Thoracic aorta (tissue), 2 donors: ENCODE data around the gene AHCTF1. TPM values are rescaled to one million over a fixed set of nuclear protein-coding genes. Genes with fewer than 3 reads are reported as not detected.
"Not testable (repeated sequence)": the region's sequence is repeated elsewhere in the genome, so short reads cannot be mapped to it uniquely, and the experiment has no call there.

Source experiments
- ATAC-seq: fragments of 150-250 bp; one replicate; pipeline ENCODE4 v1.8.0; 2017; ENCODE audit warnings: low read depth; ENCODE audit not compliant: insufficient number of reproducible peaks, low FRiP score
- DNase-seq: peaks from one replicate; pipeline ENCODE4 v3.0.0-alpha.2; 2020; ENCODE audit warnings: low spot score
- H3K27ac ChIP-seq, 2 donors: fragments of 200-600 bp; sonication (generic); 1 replicate in 1 of 2; 2 replicates in 1 of 2; pipeline ENCODE4 v1.5.1; 2016; ENCODE audit warnings: mild to moderate bottlenecking in 2 of 2, moderate library complexity in 2 of 2
- H3K27me3 ChIP-seq: fragments of 200-600 bp; sonication (generic); replicated peaks from 2 replicates; pipeline ENCODE4 v1.6.0; 2016; ENCODE audit warnings: mild to moderate bottlenecking; ENCODE audit not compliant: insufficient read depth
- H3K36me3 ChIP-seq: fragments of 200-600 bp; sonication (generic); one replicate; pipeline ENCODE4 v1.5.1; 2016
- H3K4me1 ChIP-seq, 2 donors: fragments of 200-600 bp; sonication (generic); 1 replicate in 1 of 2; 2 replicates in 1 of 2; pipeline versions ENCODE4 v1.5.1 to v1.6.0; 2016; ENCODE audit warnings: low read depth in 2 of 2, mild to moderate bottlenecking in 1 of 2; ENCODE audit not compliant: control insufficient read depth in 1 of 2
- H3K4me3 ChIP-seq: fragments of 200-600 bp; sonication (generic); 2 replicates; pipeline ENCODE4 v1.5.1; 2016; ENCODE audit warnings: mild to moderate bottlenecking
- H3K9me3 ChIP-seq: fragments of 200-600 bp; sonication (generic); 2 replicates; pipeline ENCODE4 v1.5.1; 2016
- total RNA-seq, 2 donors: library from RNA; depleted of rRNA; stranded (reverse); fragments of >200 nt; gene quantifications; one replicate each; pipeline versions ENCODE4 v1.1.0 to v1.2.3, GENCODE V29; 2016
- TF ChIP-seq, protein P1 (sequence below): fragments of 200-600 bp; sonication (generic); IDR thresholded peaks from one replicate; pipeline ENCODE4 v1.5.1; 2019; ENCODE audit warnings: antibody characterized with exemption

AHCTF1 gene
- total RNA-seq, 2 donors from 2014 or later: 36.3 to 69.2 TPM

DNA sequence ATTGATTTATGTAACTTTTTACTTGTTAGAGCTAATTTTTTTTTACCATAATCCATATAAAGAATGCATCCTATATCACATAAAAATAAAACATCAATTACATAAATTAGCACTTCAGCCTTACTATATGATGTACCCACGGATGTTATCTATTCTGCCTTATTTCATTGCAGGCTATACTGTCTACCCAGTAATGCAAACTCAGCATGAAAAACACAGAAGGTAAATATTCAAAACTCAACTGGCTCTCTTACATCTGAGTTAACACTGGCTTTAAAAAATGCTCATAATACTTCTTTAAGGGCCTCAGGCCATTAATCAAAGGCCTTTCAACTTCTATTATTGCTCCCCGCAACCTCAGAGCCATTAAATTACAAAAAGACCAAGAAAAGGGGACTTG lies 65.8 kb downstream of the AHCTF1 start:
- H3K4me1 ChIP-seq: no peaks in the 10 kb centered on the region
- H3K9me3 ChIP-seq: no peaks in the 10 kb centered on the region
- H3K27me3 ChIP-seq: no peaks in the 10 kb centered on the region
- peaks cover 26% of the 10 kb centered on the region for H3K36me3 ChIP-seq
- no peak overlapping the region for H3K27ac ChIP-seq
- H3K4me3 ChIP-seq: no peak overlapping the region
- ATAC-seq (no peak), DNase-seq (no peak)
- TF ChIP-seq, protein P1, sequence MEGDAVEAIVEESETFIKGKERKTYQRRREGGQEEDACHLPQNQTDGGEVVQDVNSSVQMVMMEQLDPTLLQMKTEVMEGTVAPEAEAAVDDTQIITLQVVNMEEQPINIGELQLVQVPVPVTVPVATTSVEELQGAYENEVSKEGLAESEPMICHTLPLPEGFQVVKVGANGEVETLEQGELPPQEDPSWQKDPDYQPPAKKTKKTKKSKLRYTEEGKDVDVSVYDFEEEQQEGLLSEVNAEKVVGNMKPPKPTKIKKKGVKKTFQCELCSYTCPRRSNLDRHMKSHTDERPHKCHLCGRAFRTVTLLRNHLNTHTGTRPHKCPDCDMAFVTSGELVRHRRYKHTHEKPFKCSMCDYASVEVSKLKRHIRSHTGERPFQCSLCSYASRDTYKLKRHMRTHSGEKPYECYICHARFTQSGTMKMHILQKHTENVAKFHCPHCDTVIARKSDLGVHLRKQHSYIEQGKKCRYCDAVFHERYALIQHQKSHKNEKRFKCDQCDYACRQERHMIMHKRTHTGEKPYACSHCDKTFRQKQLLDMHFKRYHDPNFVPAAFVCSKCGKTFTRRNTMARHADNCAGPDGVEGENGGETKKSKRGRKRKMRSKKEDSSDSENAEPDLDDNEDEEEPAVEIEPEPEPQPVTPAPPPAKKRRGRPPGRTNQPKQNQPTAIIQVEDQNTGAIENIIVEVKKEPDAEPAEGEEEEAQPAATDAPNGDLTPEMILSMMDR: no peak

DNA sequence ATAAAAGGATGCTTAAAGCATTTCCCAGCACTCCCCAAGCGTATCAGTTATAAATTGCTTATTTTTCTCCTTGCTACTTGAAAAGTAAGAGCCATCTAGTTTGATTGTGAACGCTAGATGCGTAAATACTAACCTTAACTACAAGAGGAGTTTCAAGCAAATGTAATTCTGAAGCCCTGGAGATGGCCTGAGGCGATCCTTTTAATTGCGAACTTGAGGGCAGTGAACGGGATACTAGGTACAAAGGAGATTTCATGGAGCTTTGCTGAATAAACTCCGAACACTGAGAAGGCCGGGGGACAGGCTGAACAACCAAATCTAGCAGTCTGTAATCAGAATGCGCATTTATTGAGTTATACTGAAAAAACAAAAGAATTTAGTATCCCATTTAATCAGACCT lies 68.0 kb downstream of the AHCTF1 start:
- H3K36me3 ChIP-seq: peaks cover 35% of the 10 kb centered on the region
- not testable (repeated sequence) for H3K4me1 ChIP-seq, ATAC-seq, H3K27me3 ChIP-seq, H3K9me3 ChIP-seq, H3K27ac ChIP-seq, H3K4me3 ChIP-seq, DNase-seq

DNA sequence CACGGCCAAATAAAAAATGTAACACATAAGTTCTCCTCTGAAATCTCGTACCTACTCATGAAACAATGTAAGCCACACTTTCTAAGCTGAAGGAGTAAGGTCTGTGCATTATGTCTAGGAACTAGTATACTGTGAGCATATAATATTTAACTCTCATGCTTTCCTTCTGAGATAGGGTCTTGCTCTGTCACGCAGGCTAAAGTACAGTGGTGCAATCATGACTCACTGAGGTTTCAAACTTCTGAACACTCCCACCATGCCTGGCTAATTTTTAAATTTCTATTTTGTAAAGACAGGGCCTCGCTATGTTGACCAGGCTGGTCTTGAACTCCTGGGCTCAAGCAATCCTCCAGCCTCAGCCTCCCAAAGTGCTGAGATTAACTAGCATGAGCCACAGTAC lies 71.3 kb downstream of the AHCTF1 start:
- H3K36me3 ChIP-seq: peaks cover 44% of the 10 kb centered on the region
- no peak for ATAC-seq
- TF ChIP-seq, protein P1: no peak

DNA sequence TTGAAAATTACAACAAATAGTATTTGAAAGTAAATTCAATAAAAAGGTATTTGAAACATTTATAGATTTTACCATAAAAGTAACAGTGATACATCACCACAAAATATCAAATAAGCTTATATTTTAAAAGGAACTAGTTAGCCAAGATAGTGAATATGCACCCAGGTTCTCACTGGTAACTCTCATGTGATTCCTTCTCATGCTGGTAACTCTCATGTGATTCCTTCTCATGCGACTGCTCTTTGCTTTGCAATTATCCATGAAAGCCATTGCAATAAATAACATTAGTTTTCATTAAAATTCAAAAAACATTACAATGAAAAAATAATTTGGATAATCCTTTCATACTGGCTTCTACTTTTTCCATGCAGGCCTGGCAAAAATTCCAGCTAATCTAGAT lies 75.4 kb downstream of the AHCTF1 start:
- peaks cover 55% of the 10 kb centered on the region for H3K36me3 ChIP-seq
- no peak for ATAC-seq

More for the DNA sequence above, 71.3 kb downstream of the AHCTF1 start:
- no peak overlapping the region for H3K4me3 ChIP-seq
- DNase-seq: no peak
- H3K27me3 ChIP-seq: no peaks in the 10 kb centered on the region
- no peaks in the 10 kb centered on the region for H3K4me1 ChIP-seq
- H3K27ac ChIP-seq: no peak overlapping the region
- no peaks in the 10 kb centered on the region for H3K9me3 ChIP-seq

DNA sequence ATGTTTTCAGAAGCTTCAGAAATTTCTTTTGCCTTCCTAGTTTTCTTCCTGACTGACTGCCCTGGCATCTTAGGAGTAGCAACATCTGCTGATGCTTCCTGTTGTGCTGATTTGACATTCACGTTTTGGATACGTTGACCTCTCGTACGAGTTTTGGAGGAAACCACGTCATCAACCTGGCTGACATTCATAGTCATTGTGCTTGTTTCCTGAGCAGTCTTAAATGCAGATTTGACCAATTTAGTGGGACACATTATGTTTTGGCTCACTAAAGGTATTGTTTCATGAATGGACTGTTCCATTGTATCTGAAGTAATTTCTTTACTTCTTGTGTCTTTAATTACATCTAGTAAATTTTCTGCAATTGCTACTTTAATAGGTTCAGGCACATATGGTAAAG lies 81.1 kb downstream of the AHCTF1 start:
- not testable (repeated sequence) for H3K27ac ChIP-seq, ATAC-seq, DNase-seq, H3K4me1 ChIP-seq, H3K4me3 ChIP-seq, H3K27me3 ChIP-seq, H3K9me3 ChIP-seq
- H3K36me3 ChIP-seq: peaks cover 42% of the 10 kb centered on the region

More for the DNA sequence above, 75.4 kb downstream of the AHCTF1 start:
- TF ChIP-seq, protein P1: no peak
- DNase-seq: no peak
- no peak overlapping the region for H3K27ac ChIP-seq
- H3K9me3 ChIP-seq: no peaks in the 10 kb centered on the region
- H3K4me3 ChIP-seq: no peak overlapping the region
- no peaks in the 10 kb centered on the region for H3K27me3 ChIP-seq
- H3K4me1 ChIP-seq: no peaks in the 10 kb centered on the region

DNA sequence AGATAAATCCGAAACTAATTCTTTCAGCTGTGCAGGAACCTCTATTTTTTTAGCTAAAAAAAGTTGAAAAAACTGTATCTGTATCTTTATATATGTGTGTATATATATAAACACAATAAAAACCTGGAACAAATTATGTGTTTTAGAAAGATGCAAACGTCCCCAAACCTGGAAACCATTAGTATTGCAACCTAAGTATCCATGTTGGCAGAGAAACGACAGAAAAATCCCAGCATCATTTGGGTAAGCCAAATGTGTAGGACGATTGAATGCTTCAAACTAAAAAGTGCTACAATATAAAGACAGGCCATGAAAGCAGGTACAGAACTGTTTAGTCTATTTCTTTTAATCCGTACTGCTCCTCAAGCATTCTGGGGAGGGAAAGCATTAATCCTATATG lies 87.9 kb downstream of the AHCTF1 start:
- no peak overlapping the region for H3K27ac ChIP-seq
- no peak for DNase-seq
- peaks cover 26% of the 10 kb centered on the region for H3K36me3 ChIP-seq
- H3K4me1 ChIP-seq: no peaks in the 10 kb centered on the region
- TF ChIP-seq, protein P1: no peak
- H3K4me3 ChIP-seq: no peak overlapping the region
- H3K27me3 ChIP-seq: no peaks in the 10 kb centered on the region
- no peak for ATAC-seq
- no peaks in the 10 kb centered on the region for H3K9me3 ChIP-seq

DNA sequence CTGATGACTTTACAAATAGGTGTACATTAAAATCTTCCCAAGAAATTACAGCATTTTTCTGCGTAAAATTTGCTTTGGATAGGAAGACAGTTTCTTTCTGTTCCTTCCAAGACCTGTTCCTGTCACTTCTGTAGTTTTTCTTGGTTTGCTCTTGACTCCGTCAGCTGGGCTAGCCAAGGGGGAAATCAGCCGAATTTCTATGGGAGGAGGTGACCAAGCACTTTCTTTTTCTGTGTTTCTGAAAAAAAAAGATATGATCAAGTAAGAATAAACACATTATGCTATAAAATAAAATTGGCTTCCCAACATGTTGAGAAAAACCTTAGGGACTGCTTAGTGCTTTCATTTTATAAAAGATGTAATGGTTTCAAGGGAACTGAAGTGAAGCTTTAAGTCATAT lies 91.0 kb downstream of the AHCTF1 start:
- not testable (repeated sequence) for DNase-seq, H3K4me1 ChIP-seq, H3K27me3 ChIP-seq, H3K4me3 ChIP-seq, H3K27ac ChIP-seq, H3K9me3 ChIP-seq, ATAC-seq
- peaks cover 16% of the 10 kb centered on the region for H3K36me3 ChIP-seq
